B cell (primary cell): ENCODE data around the gene KATNB1.
"Not testable (repeated sequence)": the region's sequence is repeated elsewhere in the genome, so short reads cannot be mapped to it uniquely, and the experiment has no call there.

ENCODE experiments used
- CTCF ChIP-seq: fragments of 200-600 bp; IDR thresholded peaks from one replicate; pipeline ENCODE4 v1.8.0; 2022; ENCODE audit warnings: antibody characterized with exemption, mild to moderate bottlenecking
- EZH2 ChIP-seq: IDR thresholded peaks from 2 replicates; pipeline ENCODE4 v1.6.1; 2012; ENCODE audit warnings: borderline replicate concordance, low read depth, mild to moderate bottlenecking, moderate library complexity, low read length; ENCODE audit not compliant: insufficient read depth, poor library complexity, severe bottlenecking

GRCh38 chr16:57746316-57746715, 10.7 kb downstream of the KATNB1 start:
- not testable (repeated sequence) for TF ChIP-seq CTCF, EZH2
